Natural killer cell (primary cell): ENCODE data around the gene ISG15. TPM values are rescaled to one million over a fixed set of nuclear protein-coding genes. Genes with fewer than 3 reads are reported as not detected.
"Not testable (repeated sequence)": the region's sequence is repeated elsewhere in the genome, so short reads cannot be mapped to it uniquely, and the experiment has no call there.

Experiments
- ATAC-seq, 3 donors: fragments of 150-1000 bp in 2 of 3; fragments of 200-7000 bp in 1 of 3; cut with Tn5 transposase; 1 replicate in 1 of 3; 2 replicates in 2 of 3; pipeline ENCODE4 v1.10.0; 2021; ENCODE audit warnings: mild to moderate bottlenecking in 2 of 3, moderate library complexity in 2 of 3
- DNase-seq, 2 donors: peaks; one replicate each; pipeline versions ENCODE4 v3.0.0 to v3.0.0-alpha.2; 2013 to 2021; ENCODE audit warnings: mixed read lengths in 1 of 2
- H3K27ac ChIP-seq: one replicate; pipeline ENCODE4 v1.5.1; 2013; ENCODE audit warnings: mild to moderate bottlenecking, low read length
- H3K27me3 ChIP-seq: one replicate; pipeline ENCODE4 v1.6.1; 2013; ENCODE audit warnings: low read length; ENCODE audit not compliant: control insufficient read depth, insufficient read depth
- H3K36me3 ChIP-seq: one replicate; pipeline ENCODE4 v1.6.1; 2013; ENCODE audit warnings: low read length; ENCODE audit not compliant: control insufficient read depth, insufficient read depth
- H3K4me1 ChIP-seq: one replicate; pipeline ENCODE4 v1.6.1; 2013; ENCODE audit warnings: low read length; ENCODE audit not compliant: control insufficient read depth, insufficient read depth
- H3K4me3 ChIP-seq: one replicate; pipeline ENCODE4 v1.5.1; 2013; ENCODE audit warnings: low read length
- H3K9me3 ChIP-seq: one replicate; pipeline ENCODE4 v1.6.1; 2013; ENCODE audit warnings: low read length; ENCODE audit not compliant: control insufficient read depth, insufficient read depth
- H3K27ac Mint-ChIP-seq, 2 donors: one replicate each; pipeline ENCODE4 v1.8.0; 2022; ENCODE audit warnings: mild to moderate bottlenecking in 2 of 2, mixed read lengths in 2 of 2, moderate library complexity in 1 of 2
- H3K27me3 Mint-ChIP-seq, 2 donors: one replicate each; pipeline ENCODE4 v1.8.0; 2022; ENCODE audit warnings: low read depth in 2 of 2, mixed read lengths in 2 of 2
- H3K36me3 Mint-ChIP-seq: one replicate; pipeline ENCODE4 v1.8.0; 2022; ENCODE audit warnings: mixed read lengths
- H3K4me1 Mint-ChIP-seq, 2 donors: one replicate each; pipeline ENCODE4 v1.8.0; 2022; ENCODE audit warnings: mixed read lengths in 2 of 2
- H3K4me3 Mint-ChIP-seq: one replicate; pipeline ENCODE4 v1.8.0; 2022; ENCODE audit warnings: mild to moderate bottlenecking, moderate library complexity, mixed read lengths
- H3K9me3 Mint-ChIP-seq, 2 donors: one replicate each; pipeline ENCODE4 v1.8.0; 2022; ENCODE audit warnings: mixed read lengths in 2 of 2
- CTCF ChIP-seq: fragments of 200-600 bp; IDR thresholded peaks from one replicate; pipeline ENCODE4 v1.8.0; 2022; ENCODE audit warnings: antibody characterized with exemption
- WGBS: methylation state at CpG from one replicate; pipeline ENCODE4 v1.1.7; 2013; ENCODE audit warnings: missing lambda C conversion rate; ENCODE audit not compliant: insufficient coverage; 5-methylcytosine and 5-hydroxymethylcytosine counted together
- intact Hi-C: fragments of 100-400 bp; cut with micrococcal nuclease; formaldehyde crosslinking; loops from one replicate; pipeline ENCODE4 v1.14.2; 2022
- total RNA-seq, 4 donors: library from RNA; stranded (reverse); fragments of 120-200 nt in 1 of 4; gene quantifications; one replicate each; pipeline versions ENCODE4 v1.2.3 to v1.2.4, GENCODE V29; 2013 to 2022

Gene ISG15
- total RNA-seq, 3 donors from 2014 or later (not counting 1 experiment from before 2014, with no cell fraction given): 17.0 to 56.9 (median 50.2) TPM

DNA sequence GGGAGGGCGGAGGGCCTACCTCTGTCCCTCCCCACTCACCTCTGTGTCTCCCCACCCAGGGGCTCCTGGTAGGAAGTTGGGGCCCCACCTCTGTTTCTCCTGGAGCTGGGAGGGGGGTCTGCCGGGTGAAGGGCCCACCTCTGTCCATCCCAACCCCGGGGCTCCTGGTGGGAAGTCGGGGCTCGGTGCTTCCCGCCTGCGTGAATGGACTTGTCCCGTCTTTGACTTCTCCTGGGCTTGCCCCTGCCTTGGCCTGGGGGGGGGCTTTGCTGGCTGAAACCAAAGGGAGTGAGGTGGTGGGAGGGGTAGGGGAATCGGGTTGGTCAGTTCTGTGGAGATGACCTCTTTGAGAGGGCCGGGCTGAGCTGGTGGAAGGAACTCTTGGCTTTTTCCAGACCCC is 12.4 kb downstream of the ISG15 start:
- Mint-ChIP-seq H3K27ac (no peak overlapping the region), H3K4me3 (no peak overlapping the region), H3K4me1 (peaks cover 0 to 14% of the 10 kb centered on the region in 2 donors), H3K36me3 (no peaks in the 10 kb centered on the region), H3K9me3 (no peaks in the 10 kb centered on the region), H3K27me3 (peaks cover 0 to 9% of the 10 kb centered on the region in 2 donors)
- TF ChIP-seq CTCF: no peak
- no peaks in the 10 kb centered on the region for H3K9me3 ChIP-seq
- no peaks in the 10 kb centered on the region for H3K36me3 ChIP-seq
- H3K27me3 ChIP-seq: peaks cover 11% of the 10 kb centered on the region
- no peak for ATAC-seq
- H3K27ac ChIP-seq: no peak overlapping the region
- no peak overlapping the region for H3K4me3 ChIP-seq
- 96% methylated on average over 7 of the region's 10 CpGs for whole genome bisulfite sequencing
- H3K4me1 ChIP-seq: peaks cover 13% of the 10 kb centered on the region
- no peak for DNase-seq
- intact Hi-C loops: no loop called here

DNA sequence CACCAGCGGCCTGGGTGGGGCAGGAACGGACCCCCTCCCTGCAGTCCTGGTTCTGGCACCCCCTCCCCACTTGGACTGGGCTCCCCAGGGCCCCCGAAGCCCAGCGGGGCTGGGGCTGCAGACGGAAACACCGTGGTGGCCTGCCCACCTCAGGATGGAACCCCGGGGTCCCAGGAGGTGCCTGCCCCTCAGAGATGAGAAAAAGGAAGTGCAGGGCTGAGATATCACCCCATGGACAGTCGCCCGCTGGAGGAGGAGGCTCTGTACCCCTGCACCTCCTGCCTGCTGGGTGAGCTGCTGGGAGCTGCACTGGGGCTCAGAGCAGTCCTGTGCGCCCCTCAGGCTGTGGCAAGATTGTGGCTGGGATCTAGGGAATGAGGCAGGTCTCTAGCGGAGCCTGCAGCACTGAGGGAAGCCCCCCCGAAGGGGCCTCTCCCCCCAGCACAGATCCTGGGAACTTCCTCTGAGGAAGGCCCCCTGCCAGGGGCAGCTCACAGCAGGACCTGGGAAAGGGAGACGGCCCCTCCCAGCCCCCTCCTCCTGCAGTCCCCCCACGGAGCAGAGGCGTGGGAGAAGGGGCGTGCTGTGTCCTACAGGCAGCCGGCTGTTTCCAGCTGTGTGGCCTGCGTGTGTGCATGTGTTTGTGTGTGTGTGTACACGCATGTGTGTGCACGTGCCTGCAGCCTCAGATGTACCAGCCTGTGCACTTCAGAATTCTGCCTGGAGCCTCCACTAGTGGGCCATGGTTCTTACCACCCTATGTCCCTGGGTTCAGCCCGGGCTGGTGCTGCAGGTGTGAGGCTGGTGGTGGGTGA is 13.5 kb downstream of the ISG15 start:
- no peak overlapping the region for H3K4me3 Mint-ChIP-seq
- H3K4me3 ChIP-seq: no peak overlapping the region
- H3K27me3 ChIP-seq: peaks cover 3% of the 10 kb centered on the region
- H3K9me3 ChIP-seq: no peaks in the 10 kb centered on the region
- H3K36me3 Mint-ChIP-seq: no peaks in the 10 kb centered on the region
- no peak overlapping the region for H3K27ac ChIP-seq
- H3K4me1 ChIP-seq: peaks cover 8% of the 10 kb centered on the region
- H3K9me3 Mint-ChIP-seq: no peaks in the 10 kb centered on the region
- H3K27ac Mint-ChIP-seq: no peak overlapping the region
- peak in 1 of 3 donors; percentile 21 for ATAC-seq
- no peaks in the 10 kb centered on the region for H3K36me3 ChIP-seq
- DNase-seq: no peak
- 42% methylated on average over 16 of the region's 21 CpGs for WGBS
- peaks cover 0 to 14% of the 10 kb centered on the region in 2 donors for H3K4me1 Mint-ChIP-seq
- TF ChIP-seq CTCF: no peak
- H3K27me3 Mint-ChIP-seq: peaks cover 0 to 11% of the 10 kb centered on the region in 2 donors
- intact Hi-C loops: no loop called here

DNA sequence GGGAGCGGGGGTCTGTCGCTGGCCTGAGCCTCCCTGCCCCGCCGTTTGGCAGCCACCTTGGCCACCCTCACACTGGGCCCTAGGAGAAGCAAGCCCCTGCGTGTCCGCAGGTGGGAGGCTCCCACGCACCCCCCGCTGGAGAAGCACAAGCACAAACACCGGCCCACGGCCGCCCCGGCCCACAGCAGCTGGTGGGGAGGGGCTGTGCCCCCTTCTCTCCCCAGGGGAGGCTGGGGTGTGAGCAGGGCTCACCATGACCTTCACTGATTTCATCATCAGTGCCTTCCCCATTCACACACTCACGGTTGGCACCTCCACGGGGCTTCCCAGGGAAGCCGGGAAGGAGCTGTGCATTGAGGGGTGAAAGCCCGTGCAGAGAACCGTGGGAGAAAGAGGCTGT is 14.5 kb downstream of the ISG15 start:
- Mint-ChIP-seq H3K27ac (no peak overlapping the region), H3K4me1 (peaks cover 0 to 14% of the 10 kb centered on the region in 2 donors), H3K36me3 (no peaks in the 10 kb centered on the region), H3K9me3 (no peaks in the 10 kb centered on the region), H3K27me3 (peaks cover 5 to 13% of the 10 kb centered on the region in 2 donors), H3K4me3 (no peak overlapping the region)
- H3K27me3 ChIP-seq: peaks cover 10% of the 10 kb centered on the region
- no peak for DNase-seq
- H3K27ac ChIP-seq: no peak overlapping the region
- ATAC-seq: no peak
- intact Hi-C loops: no loop called here
- TF ChIP-seq CTCF: no peak
- no peaks in the 10 kb centered on the region for H3K9me3 ChIP-seq
- H3K36me3 ChIP-seq: no peaks in the 10 kb centered on the region
- no peak overlapping the region for H3K4me3 ChIP-seq
- H3K4me1 ChIP-seq: peaks cover 8% of the 10 kb centered on the region
- 90% methylated on average over 17 of the region's 17 CpGs for WGBS

GRCh38 chr1:1030867-1031658 is 17.8 kb downstream of the ISG15 start:
- ATAC-seq, H3K4me3 ChIP-seq, H3K27ac Mint-ChIP-seq, H3K36me3 ChIP-seq, H3K27ac ChIP-seq, DNase-seq, intact Hi-C loops, H3K9me3 ChIP-seq, H3K4me3 Mint-ChIP-seq, H3K36me3 Mint-ChIP-seq, H3K9me3 Mint-ChIP-seq: not testable (repeated sequence)
- H3K4me1 Mint-ChIP-seq: peaks cover 0 to 14% of the 10 kb centered on the region in 2 donors
- H3K4me1 ChIP-seq: peaks cover 17% of the 10 kb centered on the region
- H3K27me3 Mint-ChIP-seq: peaks cover 9 to 21% of the 10 kb centered on the region in 2 donors
- peaks cover 23% of the 10 kb centered on the region for H3K27me3 ChIP-seq
- 66% methylated on average over 7 of the region's 7 CpGs for WGBS
